PC-3 (cell line): ENCODE results near the gene ADGRF5.
"Not testable (repeated sequence)": the region's sequence is repeated elsewhere in the genome, so short reads cannot be mapped to it uniquely, and the experiment has no call there.

Source experiments
- EZH2phosphoT487 ChIP-seq: fragments of 300-600 bp; sonication (generic); IDR thresholded peaks from 2 replicates; pipeline ENCODE4 v1.6.1; 2018; ENCODE audit warnings: mild to moderate bottlenecking, antibody characterized with exemption, low read length, borderline replicate concordance
- TF ChIP-seq, protein P1 (sequence below): fragments of 300-600 bp; sonication (generic); conservative IDR thresholded peaks from 2 replicates; pipeline ENCODE4 v1.5.1; 2017; ENCODE audit warnings: antibody characterized with exemption, low read depth, mild to moderate bottlenecking, low read length

DNA sequence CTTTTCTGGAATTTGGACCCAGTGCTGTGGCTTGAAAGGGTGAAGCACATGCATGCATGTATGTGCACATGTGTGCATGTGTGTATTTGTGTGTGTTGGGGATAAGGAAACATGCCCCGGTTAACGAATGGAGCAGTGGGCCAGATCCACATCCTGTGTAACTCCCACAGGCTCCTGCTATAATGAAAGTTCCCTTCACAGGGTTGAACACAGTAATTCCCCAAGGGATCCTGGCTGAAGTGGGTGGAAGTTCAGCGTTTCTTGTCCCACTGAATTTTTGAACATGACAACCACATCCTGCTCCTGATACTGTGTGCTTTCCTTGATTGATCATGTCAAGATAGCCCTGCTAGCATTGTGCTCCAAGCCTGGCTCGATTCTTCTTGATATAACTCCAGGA lies 70.2 kb downstream of the ADGRF5 start:
- TF ChIP-seq EZH2phosphoT487, result not testable (repeated sequence)
- TF ChIP-seq, protein P1, sequence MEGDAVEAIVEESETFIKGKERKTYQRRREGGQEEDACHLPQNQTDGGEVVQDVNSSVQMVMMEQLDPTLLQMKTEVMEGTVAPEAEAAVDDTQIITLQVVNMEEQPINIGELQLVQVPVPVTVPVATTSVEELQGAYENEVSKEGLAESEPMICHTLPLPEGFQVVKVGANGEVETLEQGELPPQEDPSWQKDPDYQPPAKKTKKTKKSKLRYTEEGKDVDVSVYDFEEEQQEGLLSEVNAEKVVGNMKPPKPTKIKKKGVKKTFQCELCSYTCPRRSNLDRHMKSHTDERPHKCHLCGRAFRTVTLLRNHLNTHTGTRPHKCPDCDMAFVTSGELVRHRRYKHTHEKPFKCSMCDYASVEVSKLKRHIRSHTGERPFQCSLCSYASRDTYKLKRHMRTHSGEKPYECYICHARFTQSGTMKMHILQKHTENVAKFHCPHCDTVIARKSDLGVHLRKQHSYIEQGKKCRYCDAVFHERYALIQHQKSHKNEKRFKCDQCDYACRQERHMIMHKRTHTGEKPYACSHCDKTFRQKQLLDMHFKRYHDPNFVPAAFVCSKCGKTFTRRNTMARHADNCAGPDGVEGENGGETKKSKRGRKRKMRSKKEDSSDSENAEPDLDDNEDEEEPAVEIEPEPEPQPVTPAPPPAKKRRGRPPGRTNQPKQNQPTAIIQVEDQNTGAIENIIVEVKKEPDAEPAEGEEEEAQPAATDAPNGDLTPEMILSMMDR, result not testable (repeated sequence)
